Measurements from ENCODE around the gene EXOC3L1. TPM values are rescaled to one million over a fixed set of nuclear protein-coding genes. Genes with fewer than 3 reads are reported as not detected.

Gene EXOC3L1
- total and polyA plus RNA-seq, 2 of the 13 experiments (the other 11 are each of a cell fraction or from before 2014, with no cell fraction given) = 0.12 TPM; not detected in 1

GRCh38 chr16:67210069-67210937, 20.4 kb upstream of the EXOC3L1 start (continued):
- 0 out of 2 replicates have a peak, but pooled peaks have one; percentile 30 for TF ChIP-seq ZBTB2 (CRISPR knock-in tag; IDR thresholded peaks at IDR 0.05; ENCODE audit: low read depth)
- TF ChIP-seq ZNF790 (CRISPR knock-in tag; IDR thresholded peaks at IDR 0.05; ENCODE audit: borderline replicate concordance) = no peak
- TF ChIP-seq ZNF567 (CRISPR knock-in tag; IDR thresholded peaks at IDR 0.05; ENCODE audit: borderline replicate concordance) = no peak
- TF ChIP-seq NCOA1 (CRISPR knock-in tag; IDR thresholded peaks at IDR 0.05) = peak; percentile 64; the same call in 1 of the 2 replicates
- no peak for TF ChIP-seq GATA4 (IDR thresholded peaks at IDR 0.05; ENCODE audit: borderline replicate concordance, low read depth)
- TF ChIP-seq ZNF430 (CRISPR knock-in tag; IDR thresholded peaks at IDR 0.05) = peak; percentile 31; the same call in 1 of the 2 replicates
- TF ChIP-seq DMAP1 (CRISPR knock-in tag; IDR thresholded peaks at IDR 0.05) = no peak
- TF ChIP-seq ZNF687 (CRISPR knock-in tag; IDR thresholded peaks at IDR 0.05) = peak; percentile 63
- TF ChIP-seq FOXO1 (CRISPR knock-in tag; IDR thresholded peaks at IDR 0.05) = 0 out of 2 replicates have a peak, but pooled peaks have one; percentile 10
- TF ChIP-seq ZBTB39 (CRISPR knock-in tag; IDR thresholded peaks at IDR 0.05) = 0 out of 2 replicates have a peak, but pooled peaks have one; percentile 54
- no peak for TF ChIP-seq NFYC (CRISPR knock-in tag; IDR thresholded peaks at IDR 0.05)
- TF ChIP-seq IRF9 (CRISPR knock-in tag; IDR thresholded peaks at IDR 0.05; ENCODE audit: borderline replicate concordance) = peak; percentile 47; the same call in 1 of the 2 replicates
- TF ChIP-seq ZIK1 (CRISPR knock-in tag; IDR thresholded peaks at IDR 0.05; ENCODE audit: borderline replicate concordance, low read depth) = no peak
- peak; percentile 58 for TF ChIP-seq AGO1 (IDR thresholded peaks at IDR 0.05; ENCODE audit: low read depth, low read length, poor library complexity, severe bottlenecking)
- TF ChIP-seq HNRNPLL (IDR thresholded peaks at IDR 0.05; ENCODE audit: low read depth, low read length, poor library complexity, severe bottlenecking) = peak; percentile 45
- peak; percentile 19; the same call in 1 of the 2 replicates for TF ChIP-seq ZNF839 (CRISPR knock-in tag; IDR thresholded peaks at IDR 0.05; ENCODE audit: borderline replicate concordance)
- TF ChIP-seq HNRNPL (IDR thresholded peaks at IDR 0.05; ENCODE audit: low read depth, low read length) = peak; percentile 86

Data from HepG2 (cell line).